GM19240 (cell line): Measurements from ENCODE around the gene PFDN1.
A peak's percentile ranks its signal among the peaks of the same experiment; 100 is the strongest.

Source experiments
- DNase-seq: peaks from one replicate; pipeline ENCODE4 v3.0.0; 2011; ENCODE audit warnings: low spot score; ENCODE audit not compliant: insufficient read length

PFDN1 gene

GRCh38 chr5:140239939-140240700, 62.8 kb downstream of the PFDN1 start:
- DNase-seq, result peak; percentile 35

GRCh38 chr5:140239461-140239860, 63.4 kb downstream of the PFDN1 start:
- DNase-seq, result no peak

- DNase-seq, result no peak
Observed at GRCh38 chr5:140238756-140239155, 64.1 kb downstream of the PFDN1 start.

- no peak for DNase-seq
Observed at GRCh38 chr5:140236891-140237598, 65.9 kb downstream of the PFDN1 start.

- no peak for DNase-seq
Observed at GRCh38 chr5:140235791-140236551, 66.9 kb downstream of the PFDN1 start.

- no peak for DNase-seq
Observed at GRCh38 chr5:140234377-140234989, 68.4 kb downstream of the PFDN1 start.

- DNase-seq, result no peak
Observed at GRCh38 chr5:140232731-140233130, 70.2 kb downstream of the PFDN1 start.

GRCh38 chr5:140230373-140230772, 72.5 kb downstream of the PFDN1 start:
- no peak for DNase-seq

GRCh38 chr5:140228364-140228837, 74.5 kb downstream of the PFDN1 start:
- no peak for DNase-seq

- no peak for DNase-seq
Observed at GRCh38 chr5:140227046-140227445, 75.9 kb downstream of the PFDN1 start.

GRCh38 chr5:140225396-140225795, 77.5 kb downstream of the PFDN1 start:
- DNase-seq, result no peak

GRCh38 chr5:140224658-140225057, 78.2 kb downstream of the PFDN1 start:
- no peak for DNase-seq

GRCh38 chr5:140223567-140223966, 79.3 kb downstream of the PFDN1 start:
- DNase-seq, result no peak

GRCh38 chr5:140222416-140222815, 80.5 kb downstream of the PFDN1 start:
- no peak for DNase-seq

- DNase-seq, result no peak
Observed at GRCh38 chr5:140221697-140222223, 81.1 kb downstream of the PFDN1 start.

- no peak for DNase-seq
Observed at GRCh38 chr5:140220698-140221064, 82.2 kb downstream of the PFDN1 start.

- DNase-seq, result no peak
Observed at GRCh38 chr5:140220032-140220697, 82.7 kb downstream of the PFDN1 start.

GRCh38 chr5:140219068-140219991, 83.6 kb downstream of the PFDN1 start:
- no peak for DNase-seq

GRCh38 chr5:140217299-140218026, 85.4 kb downstream of the PFDN1 start:
- DNase-seq, result no peak
